Erythroblast (primary cell): Measurements from ENCODE around the gene PNPLA5.

ENCODE experiments used
- DNase-seq, 2 experiments: peaks; one replicate each; lab custom pipeline; 2025; lab: John Stamatoyannopoulos, UW
- GATA1 ChIP-seq: IDR thresholded peaks from 2 replicates; pipeline ENCODE4 v1.6.1; 2011; ENCODE audit warnings: low read depth, mild to moderate bottlenecking, control low read depth, low read length, moderate library complexity
- POLR2A ChIP-seq: IDR thresholded peaks from 2 replicates; pipeline ENCODE4 v1.6.1; 2011; ENCODE audit warnings: mild to moderate bottlenecking, low read length

Gene PNPLA5

DNA sequence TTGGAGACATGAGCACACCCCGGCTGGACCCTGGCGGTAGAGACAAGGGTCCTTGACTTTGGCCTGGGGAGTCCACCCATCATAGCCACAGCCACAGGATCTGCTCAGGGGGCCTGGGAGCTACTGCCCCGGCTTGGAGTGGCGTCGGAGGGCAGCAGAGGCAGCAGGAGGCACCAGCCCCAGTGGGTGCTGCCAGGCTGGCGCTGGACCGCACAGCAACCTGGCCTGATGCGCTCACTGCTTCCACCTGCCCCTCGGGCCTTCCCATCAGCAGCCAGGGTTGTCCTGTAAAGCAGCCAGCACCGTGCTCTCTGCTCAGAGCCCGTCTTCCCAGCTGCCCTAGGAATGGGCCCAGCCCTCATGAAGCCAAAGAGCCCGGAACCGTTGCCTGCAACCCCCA is 51.4 kb downstream of the PNPLA5 start:
- no peak for DNase-seq
- no peak for TF ChIP-seq GATA1
- TF ChIP-seq POLR2A = no peak

DNA sequence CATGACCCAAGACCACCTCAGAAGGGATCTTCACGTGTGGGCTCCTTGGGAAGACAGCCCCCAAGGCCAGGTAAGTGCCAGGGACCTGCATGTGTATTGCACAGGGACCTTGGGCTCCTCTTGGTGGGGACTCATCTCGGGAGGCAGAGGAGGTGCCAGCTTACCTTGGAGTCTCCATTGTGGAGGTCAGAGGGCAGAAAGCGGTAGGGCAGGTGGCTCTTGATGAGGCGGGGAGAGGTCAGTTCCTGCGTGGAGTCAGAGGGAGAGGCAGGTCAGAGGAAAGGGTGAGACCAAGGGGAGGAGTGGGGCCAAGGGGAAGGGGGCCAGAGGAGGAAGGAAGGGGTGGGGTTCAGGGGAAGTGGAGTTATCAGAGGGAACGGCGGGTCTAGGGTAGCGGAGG is 52.0 kb downstream of the PNPLA5 start:
- no peak for DNase-seq
- TF ChIP-seq POLR2A (no peak), GATA1 (no peak)

DNA sequence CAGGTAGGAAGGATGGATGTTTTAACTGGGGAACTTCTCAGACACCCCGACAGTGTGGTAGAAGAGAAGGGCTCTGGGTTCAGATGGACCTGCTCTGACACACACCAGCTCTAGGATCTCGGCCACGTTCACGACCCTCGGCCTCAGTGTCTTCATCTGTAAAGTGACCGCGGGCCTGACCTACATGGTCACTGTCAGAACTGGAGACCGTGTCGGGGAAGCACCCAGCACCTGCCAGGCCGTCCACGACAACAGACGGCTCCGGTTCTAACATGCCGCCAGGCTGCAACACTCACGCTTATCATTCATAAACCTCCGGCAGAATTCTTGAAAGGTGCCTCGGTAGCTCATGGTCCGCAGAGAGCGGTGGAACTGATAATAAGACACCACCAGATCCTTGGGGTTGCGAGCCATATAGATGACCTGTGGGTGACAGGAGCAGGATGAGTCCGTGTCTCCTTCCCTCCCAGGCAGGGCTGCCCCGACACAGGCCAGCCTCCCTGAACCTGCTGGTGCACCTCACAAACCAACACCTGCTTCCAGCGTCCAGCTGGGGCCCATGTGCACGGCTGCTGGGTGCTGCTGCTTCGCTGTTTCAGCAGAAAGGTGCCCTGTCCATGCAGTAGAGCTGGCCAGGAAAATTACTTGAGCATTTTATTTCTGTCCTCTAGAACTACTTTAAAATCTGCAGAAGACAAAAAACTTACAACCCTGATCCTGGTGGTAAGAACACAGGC is 53.1 kb downstream of the PNPLA5 start:
- DNase-seq = no peak
- no peak for TF ChIP-seq POLR2A

DNA sequence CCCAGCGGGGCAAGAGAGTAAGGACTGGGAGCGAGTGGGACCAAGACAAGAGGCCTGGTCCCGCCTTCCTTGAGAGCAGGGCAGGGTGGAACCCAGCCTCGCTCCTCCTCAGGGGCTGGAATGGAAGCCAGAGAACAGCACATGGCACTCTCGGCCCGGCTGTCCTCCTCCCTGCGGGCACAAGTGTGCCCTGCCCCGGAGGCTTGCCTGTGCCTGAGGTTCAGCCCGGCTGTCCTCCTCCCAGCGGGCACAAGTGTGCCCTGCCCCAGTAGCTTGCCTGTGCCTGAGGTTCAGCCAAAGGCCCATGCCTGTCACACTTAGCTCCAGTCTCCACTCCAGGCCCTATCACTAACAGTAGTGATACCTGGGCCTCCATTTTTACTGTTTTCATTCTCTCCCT is 53.7 kb downstream of the PNPLA5 start:
- TF ChIP-seq GATA1 (no peak), POLR2A (no peak)
- no peak for DNase-seq

DNA sequence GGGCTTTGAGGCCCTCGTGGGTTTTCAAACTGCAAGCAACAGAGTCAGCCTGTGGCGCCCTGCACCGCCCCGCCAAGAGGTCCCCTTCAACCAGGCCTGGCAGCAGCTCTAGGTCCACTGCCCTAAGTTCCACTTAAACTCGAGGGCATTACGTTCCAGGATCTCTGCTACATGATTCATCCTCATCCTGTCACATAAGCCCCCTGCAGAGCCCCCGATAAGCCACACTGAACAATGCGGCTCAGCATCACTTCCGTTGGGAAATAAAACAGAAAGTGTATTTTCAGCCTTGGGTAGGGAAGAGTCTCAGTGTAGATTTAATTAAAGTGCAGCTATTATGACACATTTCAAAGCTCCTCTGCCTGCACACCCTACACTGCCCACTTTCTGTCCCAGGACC is 54.1 kb downstream of the PNPLA5 start:
- DNase-seq = no peak
- TF ChIP-seq POLR2A (no peak), GATA1 (no peak)

DNA sequence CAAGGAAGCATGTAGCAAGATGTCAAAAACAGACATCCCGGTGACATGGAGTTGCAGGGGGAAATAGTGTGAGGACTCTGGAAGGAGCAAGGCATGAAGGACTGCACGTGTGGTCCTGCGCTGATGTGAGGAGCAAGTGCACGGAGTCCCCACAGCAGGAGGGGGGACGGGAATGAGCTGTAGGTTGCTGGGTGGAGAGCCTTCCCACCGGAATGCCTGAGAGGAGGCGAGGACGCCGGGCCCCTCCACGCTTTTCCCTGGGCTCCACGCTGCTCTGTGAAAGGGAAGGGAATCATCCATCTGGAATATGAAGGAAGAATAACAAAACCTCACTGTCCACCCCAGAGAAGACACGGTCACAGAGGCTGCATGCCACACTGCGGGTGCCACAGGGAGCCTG is 56.1 kb downstream of the PNPLA5 start:
- TF ChIP-seq GATA1 (no peak), POLR2A (no peak)
- DNase-seq = no peak

DNA sequence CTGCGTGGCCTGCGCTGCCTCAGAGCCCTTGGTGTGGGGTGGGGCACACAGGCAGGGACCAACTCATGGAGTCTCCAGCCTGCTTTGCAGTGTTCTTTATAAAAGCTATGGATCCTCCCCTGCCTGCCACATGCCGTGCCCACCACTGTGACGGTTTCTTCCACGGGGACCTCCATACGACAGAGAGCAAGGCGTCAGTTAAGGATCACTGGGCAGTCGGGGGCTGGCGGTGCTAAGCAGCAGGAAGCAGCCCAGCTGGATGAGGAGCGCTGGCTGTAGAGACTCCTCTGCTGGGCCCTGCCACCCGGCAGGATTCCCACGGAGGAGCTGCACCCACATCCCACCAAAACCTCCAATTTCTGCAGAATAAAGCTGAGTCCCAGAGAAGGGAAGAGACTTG is 56.6 kb downstream of the PNPLA5 start:
- no peak for TF ChIP-seq GATA1
- TF ChIP-seq POLR2A = no peak
- no peak for DNase-seq

DNA sequence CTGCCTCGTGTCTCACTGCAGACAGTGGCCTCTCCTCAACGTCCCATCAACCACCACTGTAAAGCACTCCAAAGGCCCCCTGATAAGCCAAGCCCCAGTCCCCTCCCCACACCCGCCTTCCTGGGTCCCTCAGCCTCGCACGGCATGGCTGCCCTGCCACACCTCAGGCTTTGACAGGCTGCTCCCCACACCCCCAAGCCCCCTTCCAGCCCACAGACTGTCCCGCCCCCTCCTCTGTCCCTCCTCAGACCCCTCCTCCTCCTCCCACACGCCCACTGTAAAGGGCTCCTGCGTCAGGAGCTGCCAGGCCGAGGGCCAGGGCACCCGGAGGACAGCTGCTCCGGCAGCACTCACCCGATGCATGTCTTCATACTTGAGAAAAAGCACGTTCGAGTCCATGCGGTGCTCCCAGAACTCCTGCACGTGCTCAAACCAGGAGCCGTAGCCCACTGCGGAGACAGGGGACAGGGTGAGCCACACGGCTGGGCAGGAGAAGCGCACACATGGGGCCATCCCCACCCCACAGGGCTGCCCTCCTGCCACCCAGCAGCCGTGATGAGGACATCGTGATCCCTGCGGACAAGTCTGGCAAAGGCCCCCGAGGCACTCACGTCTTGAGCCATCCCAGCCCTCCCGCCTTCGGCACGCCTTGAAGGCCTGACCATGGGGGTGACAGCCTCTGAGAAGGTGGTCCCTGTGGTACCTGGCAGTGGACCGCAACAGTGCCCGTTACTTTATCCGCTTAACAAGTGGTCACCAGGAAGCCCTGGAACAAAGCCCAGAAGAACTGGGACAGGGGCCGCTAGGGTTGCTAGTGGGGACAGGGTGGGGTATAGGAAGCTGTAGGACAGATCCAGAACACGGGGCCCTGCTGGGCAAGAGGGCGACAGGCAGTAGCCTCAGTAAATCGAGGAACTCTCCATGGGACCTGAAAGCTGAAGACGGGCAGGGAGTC is 58.2 kb downstream of the PNPLA5 start:
- TF ChIP-seq POLR2A = no peak
- TF ChIP-seq GATA1 = no peak
- no peak for DNase-seq

DNA sequence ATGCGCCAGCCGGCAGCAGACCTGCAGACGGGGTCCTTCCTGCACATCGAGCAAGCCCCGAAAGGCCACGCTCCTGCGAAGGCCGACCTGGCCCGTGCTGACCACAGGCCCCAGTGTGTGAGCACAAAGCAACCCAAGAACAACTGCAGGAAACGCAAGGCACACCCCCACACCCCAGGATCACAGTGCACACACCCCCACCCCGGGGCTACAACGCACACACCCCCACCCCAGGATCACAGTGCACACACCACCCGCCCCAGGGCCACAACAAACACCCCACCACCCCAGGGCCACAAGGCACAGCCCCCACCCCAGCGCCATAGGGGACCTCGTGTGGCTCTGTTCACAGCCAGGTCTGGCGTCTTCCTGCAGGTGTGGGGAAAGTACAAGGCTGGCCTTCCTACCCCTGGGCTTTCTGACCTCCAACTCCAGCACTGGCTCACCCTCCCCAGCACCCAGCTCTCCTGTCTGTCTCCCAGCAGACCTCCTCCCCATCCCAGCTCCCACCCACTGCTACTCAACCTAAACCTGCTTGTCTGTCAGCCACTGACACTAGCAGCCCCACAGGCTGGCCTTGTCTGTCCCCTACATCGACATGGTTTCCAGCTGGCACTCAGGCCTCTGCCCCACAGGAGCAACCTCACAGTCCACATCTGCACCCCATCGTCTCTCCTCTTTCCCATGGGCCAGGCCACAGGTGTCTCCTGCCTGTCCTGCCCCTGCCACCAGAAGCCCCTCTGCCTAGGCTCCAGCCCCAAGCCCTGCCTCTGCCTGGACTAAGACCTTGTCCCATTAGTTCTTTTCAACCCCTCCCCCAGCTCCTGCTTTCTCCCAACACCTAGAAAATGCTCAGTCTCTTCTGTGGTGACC is 59.2 kb downstream of the PNPLA5 start:
- DNase-seq = no peak
- TF ChIP-seq GATA1 = no peak
- TF ChIP-seq POLR2A = no peak

DNA sequence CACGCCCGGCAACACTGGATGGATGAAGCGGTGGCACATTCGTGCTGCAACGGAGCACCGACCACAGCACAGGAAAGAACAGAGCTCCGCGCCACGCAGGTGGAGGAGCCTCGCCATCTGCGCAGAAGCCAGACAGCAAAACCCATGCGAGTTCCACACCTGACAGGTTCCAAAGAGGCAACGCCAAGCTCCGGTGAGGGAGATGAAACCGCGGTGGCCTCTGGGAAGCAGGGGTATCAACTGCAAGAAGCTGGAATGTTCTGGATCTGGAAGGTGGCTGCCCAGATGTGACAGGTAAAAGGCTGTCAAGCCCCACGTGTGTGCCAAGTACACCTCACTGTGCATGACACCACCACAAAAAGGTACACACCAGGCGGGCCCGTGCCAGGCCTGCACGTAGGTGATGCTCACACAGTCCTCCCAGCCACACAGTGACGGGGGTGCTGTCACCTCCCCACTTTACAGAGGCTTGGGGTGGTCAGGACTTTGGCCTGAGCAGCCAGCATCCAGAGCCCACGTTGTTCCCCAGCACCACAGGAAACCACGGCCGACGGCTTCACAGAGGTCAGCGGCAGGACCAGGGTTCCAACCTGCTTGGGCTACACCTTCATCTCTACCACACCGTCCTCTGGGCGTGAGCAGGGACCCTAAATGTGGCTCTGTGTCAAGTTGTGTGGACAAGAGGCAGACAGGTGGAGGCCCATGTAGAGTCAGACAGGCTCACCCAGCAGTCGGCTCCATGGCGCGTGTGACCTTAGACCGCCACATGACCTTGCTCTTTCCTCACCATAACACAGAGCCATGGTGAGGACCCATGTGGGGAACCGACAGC is 60.0 kb downstream of the PNPLA5 start:
- no peak for TF ChIP-seq GATA1
- DNase-seq = no peak

DNA sequence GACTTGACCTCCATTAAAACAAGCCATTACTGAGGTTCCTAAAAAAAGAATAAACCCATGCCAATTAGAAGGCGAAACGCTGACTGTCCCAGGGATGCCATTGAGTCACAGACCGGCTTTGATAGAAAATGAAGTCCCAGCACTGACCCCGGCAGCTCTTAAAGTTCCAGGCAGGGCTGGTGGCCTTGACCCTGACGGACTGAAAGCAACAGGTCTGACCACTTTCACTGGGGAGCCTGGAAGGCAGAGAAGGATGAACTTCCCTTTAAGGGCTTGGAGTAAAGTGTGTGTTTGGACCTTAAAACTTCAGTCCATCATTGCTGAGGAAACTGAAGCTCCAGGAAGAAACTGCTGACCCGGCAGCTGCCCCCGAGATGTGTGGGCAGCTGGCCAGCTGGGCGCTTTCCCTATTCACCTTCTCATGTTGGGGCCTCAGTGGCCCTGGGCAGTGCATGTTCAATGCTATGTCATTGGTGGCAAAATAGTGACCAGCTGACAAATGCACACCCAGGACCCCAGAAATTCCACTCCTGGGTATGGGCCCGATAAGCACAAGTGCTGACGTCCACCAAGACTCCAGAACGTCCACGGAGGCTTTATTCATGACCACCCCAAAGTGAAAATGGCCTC is 60.8 kb downstream of the PNPLA5 start:
- TF ChIP-seq POLR2A (no peak), GATA1 (no peak)
- DNase-seq = no peak
